ENCODE results near the gene PCSK6.

DNA sequence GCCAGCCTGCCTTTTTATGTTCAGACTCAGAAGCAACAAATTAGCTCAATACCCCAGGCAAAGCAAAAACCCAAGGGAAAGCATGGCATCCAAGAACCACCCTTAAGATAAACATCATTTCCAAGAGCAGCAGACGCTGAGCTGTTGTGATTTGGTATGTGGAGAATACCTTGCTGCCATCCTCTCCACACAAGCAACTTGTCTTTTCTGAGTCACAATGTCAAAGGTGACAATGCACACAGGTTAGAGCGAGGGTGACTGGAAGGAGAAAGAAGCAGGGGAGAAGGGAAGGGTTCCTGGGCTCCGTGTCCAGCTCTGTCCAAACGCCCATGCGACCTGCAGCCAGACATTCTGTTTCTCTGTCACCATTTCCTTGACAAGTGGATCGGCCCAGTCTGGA lies 6.0 kb downstream of the PCSK6 start:
- TF ChIP-seq, protein P1, sequence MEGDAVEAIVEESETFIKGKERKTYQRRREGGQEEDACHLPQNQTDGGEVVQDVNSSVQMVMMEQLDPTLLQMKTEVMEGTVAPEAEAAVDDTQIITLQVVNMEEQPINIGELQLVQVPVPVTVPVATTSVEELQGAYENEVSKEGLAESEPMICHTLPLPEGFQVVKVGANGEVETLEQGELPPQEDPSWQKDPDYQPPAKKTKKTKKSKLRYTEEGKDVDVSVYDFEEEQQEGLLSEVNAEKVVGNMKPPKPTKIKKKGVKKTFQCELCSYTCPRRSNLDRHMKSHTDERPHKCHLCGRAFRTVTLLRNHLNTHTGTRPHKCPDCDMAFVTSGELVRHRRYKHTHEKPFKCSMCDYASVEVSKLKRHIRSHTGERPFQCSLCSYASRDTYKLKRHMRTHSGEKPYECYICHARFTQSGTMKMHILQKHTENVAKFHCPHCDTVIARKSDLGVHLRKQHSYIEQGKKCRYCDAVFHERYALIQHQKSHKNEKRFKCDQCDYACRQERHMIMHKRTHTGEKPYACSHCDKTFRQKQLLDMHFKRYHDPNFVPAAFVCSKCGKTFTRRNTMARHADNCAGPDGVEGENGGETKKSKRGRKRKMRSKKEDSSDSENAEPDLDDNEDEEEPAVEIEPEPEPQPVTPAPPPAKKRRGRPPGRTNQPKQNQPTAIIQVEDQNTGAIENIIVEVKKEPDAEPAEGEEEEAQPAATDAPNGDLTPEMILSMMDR (conservative IDR thresholded peaks at IDR 0.05) = no peak
- TF ChIP-seq EZH2 (IDR thresholded peaks at IDR 0.05; ENCODE audit: low read depth) = no peak
